Small intestine (tissue), 7 donors: ENCODE results near the gene MRPL28. TPM values are rescaled to one million over a fixed set of nuclear protein-coding genes. Genes with fewer than 3 reads are reported as not detected.
"Not testable (repeated sequence)": the region's sequence is repeated elsewhere in the genome, so short reads cannot be mapped to it uniquely, and the experiment has no call there.

Experiments used
- DNase-seq, 2 donors: peaks; one replicate each; pipeline versions ENCODE4 v3.0.0 to v3.0.0-alpha.2; 2013
- FAIRE-seq: peaks from 2 replicates; lab custom pipeline; 2012; peaks lifted over from hg19 to GRCh38; lab: Jason Lieb, UNC
- H3K27ac ChIP-seq, 3 donors: one replicate each; pipeline ENCODE4 v1.5.1; 2013; ENCODE audit warnings: low read length in 2 of 3, mild to moderate bottlenecking in 2 of 3, control low read depth in 1 of 3, inconsistent platforms in 1 of 3, low read depth in 1 of 3, moderate library complexity in 1 of 3
- H3K27me3 ChIP-seq, 3 donors: one replicate each; pipeline ENCODE4 v1.6.1; 2013; ENCODE audit warnings: low read length in 3 of 3, inconsistent platforms in 1 of 3; ENCODE audit not compliant: control insufficient read depth in 3 of 3, insufficient read depth in 3 of 3
- H3K36me3 ChIP-seq, 3 donors: one replicate each; pipeline ENCODE4 v1.6.1; 2013; ENCODE audit warnings: low read length in 3 of 3, inconsistent platforms in 1 of 3, low read depth in 1 of 3, mild to moderate bottlenecking in 1 of 3, moderate library complexity in 1 of 3; ENCODE audit not compliant: control insufficient read depth in 3 of 3, insufficient read depth in 2 of 3
- H3K4me1 ChIP-seq, 3 donors: one replicate each; pipeline ENCODE4 v1.6.1; 2013; ENCODE audit warnings: low read length in 2 of 3, inconsistent platforms in 1 of 3, low read depth in 1 of 3, mild to moderate bottlenecking in 1 of 3, moderate library complexity in 1 of 3; ENCODE audit not compliant: control insufficient read depth in 3 of 3, insufficient read depth in 2 of 3
- H3K4me3 ChIP-seq, 3 donors: one replicate each; pipeline ENCODE4 v1.5.1; 2013; ENCODE audit warnings: low read length in 3 of 3, control low read depth in 1 of 3, inconsistent platforms in 1 of 3, low read depth in 1 of 3, mild to moderate bottlenecking in 1 of 3, moderate library complexity in 1 of 3
- H3K9me3 ChIP-seq, 2 donors: one replicate each; pipeline ENCODE4 v1.6.1; 2013; ENCODE audit warnings: low read depth in 1 of 2, low read length in 1 of 2; ENCODE audit not compliant: control insufficient read depth in 2 of 2, insufficient read depth in 1 of 2
- WGBS, 3 donors: extraction: QIAGEN DNeasy Blood & Tissue Kit; methylation state at CpG; one replicate each; pipeline ENCODE4 v1.1.7; 2013; 5-methylcytosine and 5-hydroxymethylcytosine counted together
- polyA plus RNA-seq, 4 donors: library from polyadenylated mRNA; stranded (reverse) in 3 of 4; unstranded in 1 of 4; fragments of 200-250 nt in 3 of 4; fragments of 120-200 nt in 1 of 4; gene quantifications; one replicate each; pipeline versions ENCODE4 v1.2.1 to v1.2.3, GENCODE V29; 2013
- donor health status: healthy with polysubstance abuse.
- donor health status: control.
- donor health status: control.
- donor health status: Bipolar disorder and iron deficiency.
- donor health status: healthy.

The MRPL28 gene
- polyA plus RNA-seq, 4 donors, result 54.2 to 112 (median 92.1) TPM

GRCh38 chr16:387761-388666, 17.7 kb upstream of the MRPL28 start:
- H3K27me3 ChIP-seq, FAIRE-seq, H3K9me3 ChIP-seq: not testable (repeated sequence)
- Histone ChIP-seq H3K4me1 (peaks cover 0 to 36% (median 0%) of the 10 kb centered on the region in 3 donors), H3K4me3 (peak overlapping the region in 1 of 3 donors; percentile 4), H3K27ac (peak overlapping the region in 1 of 3 donors; percentile 51), H3K36me3 (peaks cover 0 to 18% (median 0%) of the 10 kb centered on the region in 3 donors)
- WGBS, 3 donors, result 21 to 38% (median 31%) methylated on average over 20 of the region's 20 CpGs
- peak; percentile 29 to 79 for DNase-seq

- Histone ChIP-seq H3K27ac (peak overlapping the region in 1 of 3 donors; percentile 17), H3K27me3 (no peaks in the 10 kb centered on the region), H3K4me3 (no peak overlapping the region), H3K36me3 (peaks cover 0 to 13% (median 0%) of the 10 kb centered on the region in 3 donors), H3K9me3 (peaks cover 0 to 2% of the 10 kb centered on the region in 2 donors), H3K4me1 (peaks cover 0 to 36% (median 0%) of the 10 kb centered on the region in 3 donors)
- FAIRE-seq, result no peak
- WGBS, 3 donors, result 80 to 83% (median 82%) methylated on average over 19 of the region's 19 CpGs
- no peak for DNase-seq
Observed at GRCh38 chr16:386641-387156, 16.4 kb upstream of the MRPL28 start.

GRCh38 chr16:383326-384051, 13.2 kb upstream of the MRPL28 start:
- H3K4me1 ChIP-seq, result peaks cover 0 to 45% (median 0%) of the 10 kb centered on the region in 3 donors
- peak overlapping the region in 2 of 3 donors; percentile 12 to 84 for H3K4me3 ChIP-seq

GRCh38 chr16:381789-382717, 11.7 kb upstream of the MRPL28 start, which contains the start of gene PGAP6:
TSS of gene PGAP6 (minus strand) at chr16:381978. CDS start at chr16:381821, 157 bp downstream.
- no peaks in the 10 kb centered on the region for H3K9me3 ChIP-seq
- H3K4me3 ChIP-seq, result peak within 1 kb of the TSS; percentile 86 to 96 (median 90)
- 0 to 1% (median 1%) methylated on average over 42 to 120 of the region's 123 CpGs for WGBS, 3 donors
- H3K4me1 ChIP-seq, result peaks cover 0 to 34% (median 0%) of the 10 kb centered on the region in 3 donors
- H3K27me3 ChIP-seq, result no peaks in the 10 kb centered on the region
- peak within 1 kb of the TSS; percentile 73 to 91 (median 87) for H3K27ac ChIP-seq
- H3K36me3 ChIP-seq, result peaks cover 0 to 27% (median 3%) of the 10 kb centered on the region in 3 donors
- peak; percentile 70 to 74 for DNase-seq
- no peak for FAIRE-seq

More at GRCh38 chr16:383326-384051, 13.2 kb upstream of the MRPL28 start:
- peak overlapping the region; percentile 9 to 86 (median 80) for H3K27ac ChIP-seq
- FAIRE-seq (no peak), DNase-seq (peak; percentile 82 to 84)
- peaks cover 0 to 19% (median 0%) of the 10 kb centered on the region in 3 donors for H3K36me3 ChIP-seq
- no peaks in the 10 kb centered on the region for H3K27me3 ChIP-seq
- H3K9me3 ChIP-seq, result no peaks in the 10 kb centered on the region
- WGBS, 3 donors, result 23 to 30% (median 24%) methylated on average over 33 of the region's 33 CpGs

GRCh38 chr16:381012-381788, 10.9 kb upstream of the MRPL28 start:
- Histone ChIP-seq H3K27me3 (no peaks in the 10 kb centered on the region), H3K36me3 (peaks cover 3 to 32% (median 3%) of the 10 kb centered on the region in 3 donors), H3K4me1 (peaks cover 0 to 32% (median 0%) of the 10 kb centered on the region in 3 donors), H3K9me3 (no peaks in the 10 kb centered on the region), H3K27ac (peak overlapping the region; percentile 59 to 91 (median 66)), H3K4me3 (peak overlapping the region; percentile 86 to 96 (median 90))
- FAIRE-seq, result no peak
- peak; percentile 56 to 76 for DNase-seq
- WGBS, 3 donors, result 1% methylated on average over 30 to 73 of the region's 73 CpGs

GRCh38 chr16:380762-381011, 10.3 kb upstream of the MRPL28 start:
- no peaks in the 10 kb centered on the region for H3K27me3 ChIP-seq
- H3K4me1 ChIP-seq, result peaks cover 0 to 32% (median 0%) of the 10 kb centered on the region in 3 donors
- FAIRE-seq, result no peak
- H3K4me3 ChIP-seq, result peak overlapping the region in 2 of 3 donors; percentile 86 to 96
- peak overlapping the region in 2 of 3 donors; percentile 66 to 91 for H3K27ac ChIP-seq
- H3K36me3 ChIP-seq, result peaks cover 6 to 37% (median 7%) of the 10 kb centered on the region in 3 donors
- H3K9me3 ChIP-seq, result no peaks in the 10 kb centered on the region
- DNase-seq, result no peak
- 3 to 8% (median 4%) methylated on average over 9 to 12 of the region's 12 CpGs for WGBS, 3 donors
